Natural killer cell (primary cell): ENCODE data around the gene EXOC4. TPM values are rescaled to one million over a fixed set of nuclear protein-coding genes. Genes with fewer than 3 reads are reported as not detected.

Experiments used
- ATAC-seq, 3 donors: fragments of 150-1000 bp in 2 of 3; fragments of 200-7000 bp in 1 of 3; cut with Tn5 transposase; 1 replicate in 1 of 3; 2 replicates in 2 of 3; pipeline ENCODE4 v1.10.0; 2021; ENCODE audit warnings: mild to moderate bottlenecking in 2 of 3, moderate library complexity in 2 of 3
- DNase-seq, 2 donors: peaks; one replicate each; pipeline versions ENCODE4 v3.0.0 to v3.0.0-alpha.2; 2013 to 2021; ENCODE audit warnings: mixed read lengths in 1 of 2
- H3K27ac ChIP-seq: one replicate; pipeline ENCODE4 v1.5.1; 2013; ENCODE audit warnings: mild to moderate bottlenecking, low read length
- H3K27me3 ChIP-seq: one replicate; pipeline ENCODE4 v1.6.1; 2013; ENCODE audit warnings: low read length; ENCODE audit not compliant: control insufficient read depth, insufficient read depth
- H3K36me3 ChIP-seq: one replicate; pipeline ENCODE4 v1.6.1; 2013; ENCODE audit warnings: low read length; ENCODE audit not compliant: control insufficient read depth, insufficient read depth
- H3K4me1 ChIP-seq: one replicate; pipeline ENCODE4 v1.6.1; 2013; ENCODE audit warnings: low read length; ENCODE audit not compliant: control insufficient read depth, insufficient read depth
- H3K4me3 ChIP-seq: one replicate; pipeline ENCODE4 v1.5.1; 2013; ENCODE audit warnings: low read length
- H3K9me3 ChIP-seq: one replicate; pipeline ENCODE4 v1.6.1; 2013; ENCODE audit warnings: low read length; ENCODE audit not compliant: control insufficient read depth, insufficient read depth
- H3K27ac Mint-ChIP-seq, 2 donors: one replicate each; pipeline ENCODE4 v1.8.0; 2022; ENCODE audit warnings: mild to moderate bottlenecking in 2 of 2, mixed read lengths in 2 of 2, moderate library complexity in 1 of 2
- H3K27me3 Mint-ChIP-seq, 2 donors: one replicate each; pipeline ENCODE4 v1.8.0; 2022; ENCODE audit warnings: low read depth in 2 of 2, mixed read lengths in 2 of 2
- H3K36me3 Mint-ChIP-seq: one replicate; pipeline ENCODE4 v1.8.0; 2022; ENCODE audit warnings: mixed read lengths
- H3K4me1 Mint-ChIP-seq, 2 donors: one replicate each; pipeline ENCODE4 v1.8.0; 2022; ENCODE audit warnings: mixed read lengths in 2 of 2
- H3K4me3 Mint-ChIP-seq: one replicate; pipeline ENCODE4 v1.8.0; 2022; ENCODE audit warnings: mild to moderate bottlenecking, moderate library complexity, mixed read lengths
- H3K9me3 Mint-ChIP-seq, 2 donors: one replicate each; pipeline ENCODE4 v1.8.0; 2022; ENCODE audit warnings: mixed read lengths in 2 of 2
- WGBS: methylation state at CpG from one replicate; pipeline ENCODE4 v1.1.7; 2013; ENCODE audit warnings: missing lambda C conversion rate; ENCODE audit not compliant: insufficient coverage; 5-methylcytosine and 5-hydroxymethylcytosine counted together
- intact Hi-C: fragments of 100-400 bp; cut with micrococcal nuclease; formaldehyde crosslinking; loops from one replicate; pipeline ENCODE4 v1.14.2; 2022
- total RNA-seq, 4 donors: library from RNA; stranded (reverse); fragments of 120-200 nt in 1 of 4; gene quantifications; one replicate each; pipeline versions ENCODE4 v1.2.3 to v1.2.4, GENCODE V29; 2013 to 2022
- TF ChIP-seq, protein P1 (sequence below): fragments of 200-600 bp; IDR thresholded peaks from one replicate; pipeline ENCODE4 v1.8.0; 2022; ENCODE audit warnings: antibody characterized with exemption

The EXOC4 gene
- total RNA-seq, 3 donors from 2014 or later (not counting 1 experiment from before 2014, with no cell fraction given): 105 to 148 (median 123) TPM

DNA sequence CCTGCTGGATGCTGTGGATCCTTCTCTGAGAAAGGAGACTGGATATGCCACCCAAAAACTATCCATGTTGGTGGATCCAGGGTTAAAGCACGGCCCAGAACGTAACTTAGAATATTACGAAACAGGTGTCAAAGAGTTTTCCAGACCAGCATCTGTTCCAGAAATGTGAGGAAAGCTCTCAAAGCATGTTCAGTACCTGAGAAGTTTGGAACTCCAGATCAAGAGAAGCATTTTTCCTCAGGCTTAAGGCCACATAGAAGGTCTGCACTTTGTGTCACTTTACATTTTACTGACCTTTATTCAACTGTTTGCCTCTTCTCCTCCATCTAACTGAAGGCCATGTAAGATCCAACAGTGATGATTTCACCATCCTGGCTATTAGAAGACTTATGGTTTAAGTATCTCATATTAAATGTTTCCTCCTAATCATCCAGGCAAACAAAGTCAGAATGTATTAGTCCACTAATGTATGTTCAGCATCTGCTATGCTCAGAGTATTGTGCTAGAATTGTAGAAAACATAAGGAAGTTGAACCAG, 533.6 kb downstream of the EXOC4 start:
- H3K4me3 ChIP-seq: no peak overlapping the region
- H3K9me3 Mint-ChIP-seq: no peaks in the 10 kb centered on the region
- WGBS: 64% methylated on average over 3 of the region's 3 CpGs
- no peak overlapping the region for H3K27ac Mint-ChIP-seq
- H3K4me3 Mint-ChIP-seq: no peak overlapping the region
- H3K9me3 ChIP-seq: no peaks in the 10 kb centered on the region
- H3K27me3 ChIP-seq: no peaks in the 10 kb centered on the region
- no peak for DNase-seq
- TF ChIP-seq, protein P1, sequence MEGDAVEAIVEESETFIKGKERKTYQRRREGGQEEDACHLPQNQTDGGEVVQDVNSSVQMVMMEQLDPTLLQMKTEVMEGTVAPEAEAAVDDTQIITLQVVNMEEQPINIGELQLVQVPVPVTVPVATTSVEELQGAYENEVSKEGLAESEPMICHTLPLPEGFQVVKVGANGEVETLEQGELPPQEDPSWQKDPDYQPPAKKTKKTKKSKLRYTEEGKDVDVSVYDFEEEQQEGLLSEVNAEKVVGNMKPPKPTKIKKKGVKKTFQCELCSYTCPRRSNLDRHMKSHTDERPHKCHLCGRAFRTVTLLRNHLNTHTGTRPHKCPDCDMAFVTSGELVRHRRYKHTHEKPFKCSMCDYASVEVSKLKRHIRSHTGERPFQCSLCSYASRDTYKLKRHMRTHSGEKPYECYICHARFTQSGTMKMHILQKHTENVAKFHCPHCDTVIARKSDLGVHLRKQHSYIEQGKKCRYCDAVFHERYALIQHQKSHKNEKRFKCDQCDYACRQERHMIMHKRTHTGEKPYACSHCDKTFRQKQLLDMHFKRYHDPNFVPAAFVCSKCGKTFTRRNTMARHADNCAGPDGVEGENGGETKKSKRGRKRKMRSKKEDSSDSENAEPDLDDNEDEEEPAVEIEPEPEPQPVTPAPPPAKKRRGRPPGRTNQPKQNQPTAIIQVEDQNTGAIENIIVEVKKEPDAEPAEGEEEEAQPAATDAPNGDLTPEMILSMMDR: no peak
- no peaks in the 10 kb centered on the region for H3K36me3 Mint-ChIP-seq
- no peaks in the 10 kb centered on the region for H3K4me1 ChIP-seq
- no peak overlapping the region for H3K27ac ChIP-seq
- H3K4me1 Mint-ChIP-seq: no peaks in the 10 kb centered on the region
- intact Hi-C loops: no loop called here
- no peaks in the 10 kb centered on the region for H3K36me3 ChIP-seq
- no peak for ATAC-seq
- H3K27me3 Mint-ChIP-seq: no peaks in the 10 kb centered on the region

DNA sequence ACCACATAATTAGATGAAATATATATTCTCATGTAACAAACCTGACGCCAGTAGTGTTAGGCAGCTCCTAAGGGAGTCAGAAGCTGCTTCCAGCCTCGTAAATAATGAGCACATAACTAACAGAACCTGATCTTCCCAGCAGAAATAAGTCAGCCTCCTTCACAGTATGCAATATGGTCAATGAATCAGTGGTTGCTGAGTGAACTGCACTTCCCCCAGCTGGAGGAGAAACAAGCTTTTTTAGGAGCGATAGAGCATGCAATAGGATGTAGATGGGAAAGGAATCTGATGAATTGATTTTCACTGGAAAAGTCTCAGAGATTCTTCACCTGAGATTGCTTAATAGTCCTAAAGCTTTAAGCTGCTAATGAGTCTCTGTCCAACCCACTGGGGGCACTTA, 537.1 kb downstream of the EXOC4 start:
- ATAC-seq (no peak), DNase-seq (no peak)
- intact Hi-C loops: no loop called here
- Mint-ChIP-seq H3K27ac (no peak overlapping the region), H3K4me3 (no peak overlapping the region), H3K9me3 (no peaks in the 10 kb centered on the region), H3K27me3 (no peaks in the 10 kb centered on the region), H3K36me3 (no peaks in the 10 kb centered on the region), H3K4me1 (no peaks in the 10 kb centered on the region)
- TF ChIP-seq, protein P1: no peak
- Histone ChIP-seq H3K36me3 (no peaks in the 10 kb centered on the region), H3K4me3 (no peak overlapping the region), H3K27ac (no peak overlapping the region), H3K9me3 (no peaks in the 10 kb centered on the region), H3K4me1 (no peaks in the 10 kb centered on the region), H3K27me3 (no peaks in the 10 kb centered on the region)
- WGBS: 100% methylated on average over 1 of the region's 3 CpGs

DNA sequence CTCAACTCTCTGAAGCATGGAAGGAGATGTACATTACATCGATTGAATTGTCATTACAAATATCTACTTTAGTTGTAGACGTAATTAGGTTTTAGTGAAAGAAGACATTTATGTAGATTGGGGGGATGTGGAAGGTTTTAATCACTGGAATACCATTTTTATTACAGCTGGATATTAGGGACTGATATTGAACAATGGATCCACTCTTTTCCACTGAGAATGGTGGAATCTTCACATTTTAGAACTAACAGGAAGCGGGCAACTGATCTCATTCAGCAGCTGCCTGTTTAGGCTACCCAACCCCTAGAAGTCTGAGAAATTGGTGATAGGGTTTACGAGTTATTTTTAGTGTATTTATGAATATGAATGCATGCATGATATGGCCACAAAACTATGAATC, 538.0 kb downstream of the EXOC4 start:
- H3K27ac Mint-ChIP-seq: no peak overlapping the region
- 100% methylated on average over 1 of the region's 4 CpGs for WGBS

More for the DNA sequence above, 538.0 kb downstream of the EXOC4 start:
- no peak overlapping the region for H3K27ac ChIP-seq
- no peaks in the 10 kb centered on the region for H3K4me1 ChIP-seq
- no peaks in the 10 kb centered on the region for H3K4me1 Mint-ChIP-seq
- no peaks in the 10 kb centered on the region for H3K27me3 ChIP-seq
- DNase-seq: no peak
- TF ChIP-seq, protein P1: no peak
- H3K27me3 Mint-ChIP-seq: no peaks in the 10 kb centered on the region
- no peak overlapping the region for H3K4me3 Mint-ChIP-seq
- H3K9me3 ChIP-seq: no peaks in the 10 kb centered on the region
- intact Hi-C loops: no loop called here
- no peaks in the 10 kb centered on the region for H3K36me3 Mint-ChIP-seq
- H3K36me3 ChIP-seq: no peaks in the 10 kb centered on the region
- no peaks in the 10 kb centered on the region for H3K9me3 Mint-ChIP-seq
- no peak for ATAC-seq
- H3K4me3 ChIP-seq: no peak overlapping the region
